ENCODE data around the gene RAD51B.
"Not testable (repeated sequence)": the region's sequence is repeated elsewhere in the genome, so short reads cannot be mapped to it uniquely, and the experiment has no call there.

RAD51B gene

GRCh38 chr14:67965696-67966095, 146.1 kb downstream of the RAD51B start:
- Histone ChIP-seq H3K36me3 (ENCODE audit: control insufficient read depth, insufficient read depth, low read length) (no peaks in the 10 kb centered on the region), H3K27me3 (replicated peaks; ENCODE audit: control insufficient read depth, insufficient read depth, low read length) (no peaks in the 10 kb centered on the region), H3K4me3 (replicated peaks; ENCODE audit: low read depth, low read length) (no peak overlapping the region)
- TF ChIP-seq CTCF (IDR thresholded peaks at IDR 0.05; ENCODE audit: insufficient read depth, low read length, poor library complexity, severe bottlenecking): no peak
- no peak for DNase-seq (ENCODE audit: extremely low read depth, insufficient read length)

GRCh38 chr14:67967206-67967605, 147.6 kb downstream of the RAD51B start:
- no peaks in the 10 kb centered on the region for H3K36me3 ChIP-seq (ENCODE audit: control insufficient read depth, insufficient read depth, low read length)
- no peak for DNase-seq (ENCODE audit: extremely low read depth, insufficient read length)
- TF ChIP-seq CTCF (IDR thresholded peaks at IDR 0.05; ENCODE audit: insufficient read depth, low read length, poor library complexity, severe bottlenecking): no peak
- no peaks in the 10 kb centered on the region for H3K27me3 ChIP-seq (replicated peaks; ENCODE audit: control insufficient read depth, insufficient read depth, low read length)
- no peak overlapping the region for H3K4me3 ChIP-seq (replicated peaks; ENCODE audit: low read depth, low read length)

GRCh38 chr14:67967970-67968369, 148.4 kb downstream of the RAD51B start:
- H3K36me3 ChIP-seq (ENCODE audit: control insufficient read depth, insufficient read depth, low read length); H3K27me3 ChIP-seq (replicated peaks; ENCODE audit: control insufficient read depth, insufficient read depth, low read length); DNase-seq (ENCODE audit: extremely low read depth, insufficient read length); H3K4me3 ChIP-seq (replicated peaks; ENCODE audit: low read depth, low read length): not testable (repeated sequence)

GRCh38 chr14:67970923-67971322, 151.3 kb downstream of the RAD51B start:
- Histone ChIP-seq H3K27me3 (replicated peaks; ENCODE audit: control insufficient read depth, insufficient read depth, low read length) (no peaks in the 10 kb centered on the region), H3K4me3 (replicated peaks; ENCODE audit: low read depth, low read length) (no peak overlapping the region), H3K36me3 (ENCODE audit: control insufficient read depth, insufficient read depth, low read length) (no peaks in the 10 kb centered on the region)
- no peak for DNase-seq (ENCODE audit: extremely low read depth, insufficient read length)
- TF ChIP-seq CTCF (IDR thresholded peaks at IDR 0.05; ENCODE audit: insufficient read depth, low read length, poor library complexity, severe bottlenecking): no peak

- no peak for TF ChIP-seq CTCF (IDR thresholded peaks at IDR 0.05; ENCODE audit: insufficient read depth, low read length, poor library complexity, severe bottlenecking)
- H3K4me3 ChIP-seq (replicated peaks; ENCODE audit: low read depth, low read length): no peak overlapping the region
- no peaks in the 10 kb centered on the region for H3K36me3 ChIP-seq (ENCODE audit: control insufficient read depth, insufficient read depth, low read length)
- H3K27me3 ChIP-seq (replicated peaks; ENCODE audit: control insufficient read depth, insufficient read depth, low read length): no peaks in the 10 kb centered on the region
- no peak for DNase-seq (ENCODE audit: extremely low read depth, insufficient read length)
Measured at GRCh38 chr14:67971627-67972625, 152.3 kb downstream of the RAD51B start.

GRCh38 chr14:67973436-67973835, 153.9 kb downstream of the RAD51B start:
- no peak for DNase-seq (ENCODE audit: extremely low read depth, insufficient read length)
- Histone ChIP-seq H3K36me3 (ENCODE audit: control insufficient read depth, insufficient read depth, low read length) (no peaks in the 10 kb centered on the region), H3K27me3 (replicated peaks; ENCODE audit: control insufficient read depth, insufficient read depth, low read length) (no peaks in the 10 kb centered on the region), H3K4me3 (replicated peaks; ENCODE audit: low read depth, low read length) (no peak overlapping the region)
- no peak for TF ChIP-seq CTCF (IDR thresholded peaks at IDR 0.05; ENCODE audit: insufficient read depth, low read length, poor library complexity, severe bottlenecking)
